ENCODE results near the gene CDH13. TPM values are rescaled to one million over a fixed set of nuclear protein-coding genes. Genes with fewer than 3 reads are reported as not detected.

Gene CDH13
- total RNA-seq, 1 experiment from 2014 or later = 0.80 TPM

GRCh38 chr16:82876951-82877350 lies 250.2 kb downstream of the CDH13 start:
- Histone ChIP-seq H3K36me3 (replicated peaks; ENCODE audit: control insufficient read depth, insufficient read depth, low read length) (no peaks in the 10 kb centered on the region), H3K4me3 (ENCODE audit: insufficient read depth, low read depth, low read length) (no peak overlapping the region), H3K27me3 (ENCODE audit: control insufficient read depth, insufficient read depth, low read length) (no peaks in the 10 kb centered on the region)
- DNase-seq = no peak

DNA sequence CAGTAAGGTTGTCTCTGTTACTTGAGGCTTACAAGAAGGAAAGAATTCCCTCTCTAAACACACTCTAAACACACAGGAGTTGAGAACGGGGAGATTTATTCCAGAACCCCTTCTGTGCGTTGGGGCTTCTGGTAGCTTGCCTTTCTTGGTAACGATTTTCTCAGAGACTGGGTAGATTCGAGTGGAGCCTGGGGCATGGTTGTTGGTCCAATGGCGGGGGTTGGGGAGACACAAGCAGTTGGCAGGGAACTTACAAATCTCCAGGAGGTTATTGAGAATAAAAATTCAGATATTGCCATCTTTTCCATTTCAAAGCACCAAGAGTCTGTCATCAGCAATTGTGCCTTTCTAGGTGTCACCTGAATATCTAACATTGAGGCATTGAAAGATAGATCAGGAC lies 251.7 kb downstream of the CDH13 start:
- Histone ChIP-seq H3K4me3 (ENCODE audit: insufficient read depth, low read depth, low read length) (no peak overlapping the region), H3K27me3 (ENCODE audit: control insufficient read depth, insufficient read depth, low read length) (no peaks in the 10 kb centered on the region), H3K36me3 (replicated peaks; ENCODE audit: control insufficient read depth, insufficient read depth, low read length) (no peaks in the 10 kb centered on the region)
- no peak for DNase-seq

GRCh38 chr16:82880346-82880745 lies 253.6 kb downstream of the CDH13 start:
- Histone ChIP-seq H3K27me3 (ENCODE audit: control insufficient read depth, insufficient read depth, low read length) (no peaks in the 10 kb centered on the region), H3K36me3 (replicated peaks; ENCODE audit: control insufficient read depth, insufficient read depth, low read length) (no peaks in the 10 kb centered on the region), H3K4me3 (ENCODE audit: insufficient read depth, low read depth, low read length) (no peak overlapping the region)
- DNase-seq = no peak

GRCh38 chr16:82881516-82881915 lies 254.7 kb downstream of the CDH13 start:
- H3K36me3 ChIP-seq (replicated peaks; ENCODE audit: control insufficient read depth, insufficient read depth, low read length) = no peaks in the 10 kb centered on the region
- no peak for DNase-seq
- no peak overlapping the region for H3K4me3 ChIP-seq (ENCODE audit: insufficient read depth, low read depth, low read length)
- no peaks in the 10 kb centered on the region for H3K27me3 ChIP-seq (ENCODE audit: control insufficient read depth, insufficient read depth, low read length)

- Histone ChIP-seq H3K27me3 (ENCODE audit: control insufficient read depth, insufficient read depth, low read length) (no peaks in the 10 kb centered on the region), H3K4me3 (ENCODE audit: insufficient read depth, low read depth, low read length) (no peak overlapping the region), H3K36me3 (replicated peaks; ENCODE audit: control insufficient read depth, insufficient read depth, low read length) (no peaks in the 10 kb centered on the region)
- DNase-seq = no peak
Measured at GRCh38 chr16:82882226-82882625, 255.5 kb downstream of the CDH13 start.

DNA sequence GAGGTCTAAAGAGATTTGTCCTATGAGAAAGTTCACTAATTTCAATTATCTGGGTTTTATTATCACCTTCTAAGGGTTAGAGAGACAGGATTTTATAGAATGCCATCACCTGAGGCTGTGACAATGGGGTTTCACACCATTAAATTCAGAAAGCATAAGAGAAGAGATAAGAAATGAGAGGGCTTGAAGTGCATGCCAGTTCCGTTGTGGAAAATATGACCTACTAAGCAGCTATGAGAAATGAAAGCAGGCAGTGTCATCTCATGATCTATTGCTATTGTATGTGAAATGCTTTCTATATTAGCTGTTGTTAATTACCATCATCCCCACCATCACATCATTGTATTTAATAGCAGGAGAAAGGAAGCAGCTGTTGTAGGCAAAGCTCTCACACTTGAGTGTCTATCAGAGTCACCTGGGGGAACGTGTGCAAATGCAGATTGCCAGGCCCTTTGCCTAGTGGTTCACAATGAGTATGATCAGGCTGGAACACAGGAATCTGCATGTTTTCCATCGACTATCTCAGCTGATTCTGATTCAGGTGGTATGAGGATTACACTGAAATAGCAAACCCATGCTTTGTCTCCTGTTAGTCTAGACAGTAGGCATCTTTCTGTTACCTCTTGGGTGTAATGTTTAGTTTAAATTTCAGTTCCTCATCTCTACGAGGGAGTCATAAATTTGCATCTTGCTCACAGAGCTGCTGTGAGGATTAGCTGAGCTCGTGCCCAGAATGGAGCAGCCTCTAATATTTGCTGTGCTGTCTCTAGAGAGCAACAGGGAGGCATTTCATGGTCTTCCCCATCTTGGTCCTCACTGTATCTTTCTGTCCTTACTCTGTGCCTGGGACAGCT lies 256.4 kb downstream of the CDH13 start:
- H3K4me3 ChIP-seq (ENCODE audit: insufficient read depth, low read depth, low read length) = no peak overlapping the region
- no peaks in the 10 kb centered on the region for H3K27me3 ChIP-seq (ENCODE audit: control insufficient read depth, insufficient read depth, low read length)
- H3K36me3 ChIP-seq (replicated peaks; ENCODE audit: control insufficient read depth, insufficient read depth, low read length) = no peaks in the 10 kb centered on the region
- no peak for DNase-seq

DNA sequence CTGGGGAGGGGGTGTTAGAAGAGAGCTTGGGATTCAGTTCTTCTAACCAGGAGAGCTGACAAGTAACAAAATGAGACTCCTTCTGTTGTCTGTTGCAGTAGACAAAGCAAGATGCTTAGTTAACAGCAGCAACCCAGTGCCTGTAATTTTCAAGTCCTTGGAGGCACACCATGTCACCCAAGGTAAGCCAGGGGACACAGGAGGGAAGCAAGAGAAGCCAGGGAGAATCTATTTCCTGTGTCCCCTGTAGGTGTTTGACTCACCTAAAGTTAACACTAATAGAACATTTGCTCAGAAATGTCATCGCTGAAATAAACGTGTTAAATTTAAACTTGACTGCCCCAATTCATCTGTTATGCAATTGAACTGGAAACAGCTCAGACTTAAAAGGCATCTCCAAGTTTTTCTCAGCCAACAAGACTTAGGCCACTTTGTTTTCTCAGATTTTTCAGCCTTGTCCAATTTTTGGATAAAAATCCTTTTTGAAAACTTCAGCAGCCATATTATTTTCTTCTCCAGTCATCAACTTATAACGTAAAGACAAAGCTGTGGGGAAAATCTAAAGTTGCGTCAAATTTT lies 257.6 kb downstream of the CDH13 start:
- Histone ChIP-seq H3K27me3 (ENCODE audit: control insufficient read depth, insufficient read depth, low read length) (no peaks in the 10 kb centered on the region), H3K4me3 (ENCODE audit: insufficient read depth, low read depth, low read length) (no peak overlapping the region), H3K36me3 (replicated peaks; ENCODE audit: control insufficient read depth, insufficient read depth, low read length) (no peaks in the 10 kb centered on the region)
- DNase-seq = no peak

DNA sequence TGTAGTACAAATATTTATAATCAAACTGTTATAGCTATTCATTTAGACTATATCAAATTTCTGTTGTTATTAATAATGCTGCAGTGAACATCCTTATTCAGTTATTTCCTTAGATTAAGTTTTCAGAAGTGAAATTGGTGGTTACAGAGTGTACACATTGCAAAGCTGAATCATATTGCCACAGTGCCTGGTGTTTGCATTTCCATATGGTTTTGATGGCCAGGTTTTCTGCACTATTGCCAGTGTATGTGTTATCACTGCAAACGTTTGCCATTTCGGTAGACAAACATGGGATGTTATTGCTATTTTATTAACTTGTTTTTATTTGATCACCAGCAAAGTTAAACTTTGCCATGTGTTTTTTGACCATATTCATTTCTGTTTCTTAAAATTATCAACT lies 259.4 kb downstream of the CDH13 start:
- Histone ChIP-seq H3K4me3 (ENCODE audit: insufficient read depth, low read depth, low read length) (no peak overlapping the region), H3K27me3 (ENCODE audit: control insufficient read depth, insufficient read depth, low read length) (no peaks in the 10 kb centered on the region), H3K36me3 (replicated peaks; ENCODE audit: control insufficient read depth, insufficient read depth, low read length) (no peaks in the 10 kb centered on the region)
- DNase-seq = no peak

DNA sequence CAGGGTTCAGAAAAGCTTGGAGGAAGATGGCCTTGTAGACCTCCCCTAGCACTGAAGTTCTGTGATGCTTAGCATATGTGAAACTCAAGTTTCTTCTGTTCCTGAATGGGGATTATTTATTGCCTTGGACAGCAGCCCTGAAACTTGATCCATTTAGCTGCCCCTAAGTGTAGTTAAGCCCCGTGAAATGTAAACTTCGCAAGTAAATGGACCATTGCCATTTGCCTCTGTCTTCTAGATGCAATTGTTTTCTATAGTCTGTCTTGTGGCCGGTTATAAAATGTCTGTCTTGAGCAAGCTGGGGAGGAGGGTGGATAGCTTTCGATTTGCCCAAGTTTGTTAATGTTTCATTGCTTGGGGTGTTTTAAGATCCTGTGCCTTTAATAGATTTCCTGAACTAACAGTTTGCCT lies 261.8 kb downstream of the CDH13 start:
- no peak for DNase-seq
- Histone ChIP-seq H3K27me3 (ENCODE audit: control insufficient read depth, insufficient read depth, low read length) (no peaks in the 10 kb centered on the region), H3K4me3 (ENCODE audit: insufficient read depth, low read depth, low read length) (no peak overlapping the region), H3K36me3 (replicated peaks; ENCODE audit: control insufficient read depth, insufficient read depth, low read length) (no peaks in the 10 kb centered on the region)

DNA sequence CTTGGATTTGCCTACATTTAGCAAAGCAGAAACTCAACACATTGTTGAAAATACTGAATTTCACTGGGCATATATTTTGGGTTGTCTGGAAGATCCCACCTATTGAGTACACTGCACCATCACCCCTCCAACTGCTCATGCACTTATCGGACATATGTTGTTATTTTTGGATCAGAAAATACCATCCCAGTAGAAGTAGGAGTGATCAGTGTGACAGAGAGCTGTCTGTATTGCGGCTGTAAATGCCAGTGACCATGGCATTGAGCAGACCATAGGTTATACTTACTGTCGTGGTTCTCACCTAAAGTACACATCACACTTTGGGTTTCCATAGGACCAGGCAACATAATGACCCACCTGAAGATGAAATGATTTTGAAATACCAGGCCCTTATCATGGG lies 264.7 kb downstream of the CDH13 start:
- no peak for DNase-seq
- Histone ChIP-seq H3K4me3 (ENCODE audit: insufficient read depth, low read depth, low read length) (no peak overlapping the region), H3K27me3 (ENCODE audit: control insufficient read depth, insufficient read depth, low read length) (no peaks in the 10 kb centered on the region), H3K36me3 (replicated peaks; ENCODE audit: control insufficient read depth, insufficient read depth, low read length) (no peaks in the 10 kb centered on the region)

GRCh38 chr16:82891918-82892317 lies 265.1 kb downstream of the CDH13 start:
- H3K4me3 ChIP-seq (ENCODE audit: insufficient read depth, low read depth, low read length) = no peak overlapping the region
- H3K27me3 ChIP-seq (ENCODE audit: control insufficient read depth, insufficient read depth, low read length) = no peaks in the 10 kb centered on the region
- no peaks in the 10 kb centered on the region for H3K36me3 ChIP-seq (replicated peaks; ENCODE audit: control insufficient read depth, insufficient read depth, low read length)
- DNase-seq = no peak

DNA sequence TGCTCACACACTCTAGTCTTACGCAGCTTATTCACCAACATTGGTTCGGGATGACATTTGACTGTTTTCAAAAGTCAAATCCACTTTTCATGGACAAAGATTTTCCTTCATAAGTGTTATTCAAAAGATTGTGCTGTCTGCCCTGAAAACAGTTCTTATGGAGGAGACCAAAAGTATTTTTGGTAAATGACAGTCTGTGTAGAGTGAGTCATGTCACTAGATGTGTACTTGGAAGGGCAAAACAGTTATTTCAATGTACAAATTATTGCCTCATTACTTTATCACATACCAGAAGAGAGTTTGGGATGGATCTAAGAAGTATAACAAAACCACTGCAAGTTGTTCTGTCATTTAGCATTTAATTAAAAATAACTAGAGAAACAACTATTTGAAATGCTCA lies 265.6 kb downstream of the CDH13 start:
- Histone ChIP-seq H3K4me3 (ENCODE audit: insufficient read depth, low read depth, low read length) (no peak overlapping the region), H3K27me3 (ENCODE audit: control insufficient read depth, insufficient read depth, low read length) (no peaks in the 10 kb centered on the region), H3K36me3 (replicated peaks; ENCODE audit: control insufficient read depth, insufficient read depth, low read length) (no peaks in the 10 kb centered on the region)
- DNase-seq = no peak

DNA sequence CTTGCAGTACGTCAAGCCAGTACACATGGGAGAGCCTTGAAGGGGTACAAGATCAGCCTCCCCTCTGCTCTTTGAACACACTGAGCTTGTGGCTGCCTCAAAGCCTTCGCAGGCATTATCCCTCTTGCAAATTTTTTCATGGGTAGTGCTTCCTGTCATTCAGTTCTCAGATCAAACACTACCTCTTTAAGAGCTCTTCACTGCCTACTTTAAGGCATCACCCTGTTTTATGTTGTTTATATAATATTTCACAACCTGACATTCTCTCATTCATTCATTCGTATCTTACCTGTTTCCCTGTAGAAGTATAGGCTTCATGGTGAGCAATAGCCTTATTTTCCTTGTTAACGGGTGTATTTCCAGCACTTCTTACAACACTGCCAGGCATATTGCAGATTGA lies 269.1 kb downstream of the CDH13 start:
- Histone ChIP-seq H3K27me3 (ENCODE audit: control insufficient read depth, insufficient read depth, low read length) (no peaks in the 10 kb centered on the region), H3K36me3 (replicated peaks; ENCODE audit: control insufficient read depth, insufficient read depth, low read length) (no peaks in the 10 kb centered on the region), H3K4me3 (ENCODE audit: insufficient read depth, low read depth, low read length) (no peak overlapping the region)
- DNase-seq = no peak

GRCh38 chr16:82899006-82899405 lies 272.2 kb downstream of the CDH13 start:
- no peaks in the 10 kb centered on the region for H3K36me3 ChIP-seq (replicated peaks; ENCODE audit: control insufficient read depth, insufficient read depth, low read length)
- H3K27me3 ChIP-seq (ENCODE audit: control insufficient read depth, insufficient read depth, low read length) = no peaks in the 10 kb centered on the region
- H3K4me3 ChIP-seq (ENCODE audit: insufficient read depth, low read depth, low read length) = no peak overlapping the region
- DNase-seq = no peak

DNA sequence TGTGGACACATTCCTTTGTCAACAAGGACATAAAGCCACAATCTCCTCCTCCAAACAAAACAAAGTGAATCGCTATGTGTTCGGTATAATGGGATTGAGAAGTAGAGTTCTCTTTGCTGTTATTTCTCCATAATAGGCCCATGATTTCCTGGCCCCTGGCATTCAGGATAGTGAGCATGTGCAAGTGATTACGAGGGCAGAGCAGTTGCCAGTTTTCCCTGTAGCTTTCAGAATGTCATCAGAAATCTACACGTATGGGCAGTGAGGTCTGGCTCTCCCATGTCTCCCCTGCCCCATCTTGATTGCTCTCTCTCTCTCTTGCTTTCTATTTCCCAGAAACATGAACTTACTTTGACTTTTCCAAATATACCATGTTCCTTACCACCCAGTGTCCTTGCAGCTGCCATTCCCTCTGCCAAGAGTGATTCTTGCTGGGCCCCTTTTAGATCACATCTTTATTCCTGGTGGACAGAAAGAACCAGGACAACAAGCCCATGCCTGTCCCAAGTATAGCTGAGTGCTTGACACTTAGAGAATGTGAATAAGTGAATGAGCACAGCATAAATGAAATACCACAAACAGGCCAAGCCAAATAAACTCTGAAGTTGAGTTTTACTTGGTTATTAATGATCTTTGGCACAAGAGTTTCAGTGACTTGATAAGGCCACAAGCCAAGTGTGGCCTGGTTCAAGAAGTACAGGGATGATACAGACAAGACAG lies 273.1 kb downstream of the CDH13 start:
- H3K27me3 ChIP-seq (ENCODE audit: control insufficient read depth, insufficient read depth, low read length) = no peaks in the 10 kb centered on the region
- no peak overlapping the region for H3K4me3 ChIP-seq (ENCODE audit: insufficient read depth, low read depth, low read length)
- DNase-seq = no peak
- no peaks in the 10 kb centered on the region for H3K36me3 ChIP-seq (replicated peaks; ENCODE audit: control insufficient read depth, insufficient read depth, low read length)
